A673 (cell line): ENCODE results near the gene SBDS. TPM values are rescaled to one million over a fixed set of nuclear protein-coding genes. Genes with fewer than 3 reads are reported as not detected.

Experiments
- BruUV-seq: library from RNA; stranded (reverse); fragments of 400-500 nt; replicated peaks from 2 replicates; lab custom pipeline; 2021; lab: Mats Ljungman, UMichigan
- CTCF ChIA-PET: fragments of 300-600 bp; sonication (Branson Sonifier 250); formaldehyde crosslinking; loops from one replicate; lab custom pipeline; 2022; ENCODE audit warnings: antibody characterized with exemption; lab: Charles Lee
- POLR2A ChIA-PET: fragments of 300-600 bp; sonication (Branson Sonifier 250); formaldehyde crosslinking; loops from one replicate; lab custom pipeline; 2022; ENCODE audit warnings: antibody characterized with exemption; ENCODE audit not compliant: low non-redundant PET; lab: Charles Lee
- DNase-seq: peaks from one replicate; pipeline ENCODE4 v3.0.0-alpha.2; 2015; ENCODE audit warnings: low spot score
- H3K27ac ChIP-seq: fragments of 200-600 bp; sonication (generic); 2 replicates; pipeline ENCODE4 v1.5.1; 2016; ENCODE audit warnings: mixed run types, low read depth, mild to moderate bottlenecking, mixed read lengths, antibody characterized with exemption, low read length; ENCODE audit not compliant: poor library complexity, severe bottlenecking
- H3K27me3 ChIP-seq: fragments of 200-600 bp; sonication (generic); replicated peaks from 2 replicates; pipeline ENCODE4 v1.6.1; 2017; ENCODE audit warnings: mixed run types, low read depth, mild to moderate bottlenecking, mixed read lengths, antibody characterized with exemption, low read length; ENCODE audit not compliant: insufficient read depth, poor library complexity
- H3K36me3 ChIP-seq: fragments of 200-600 bp; sonication (generic); 2 replicates; pipeline ENCODE4 v1.6.1; 2016; ENCODE audit warnings: mixed run types, mild to moderate bottlenecking, mixed read lengths, antibody characterized with exemption, low read length; ENCODE audit not compliant: insufficient read depth, poor library complexity, severe bottlenecking
- H3K4me1 ChIP-seq: fragments of 200-600 bp; sonication (generic); 2 replicates; pipeline ENCODE4 v1.6.1; 2017; ENCODE audit warnings: mixed run types, mild to moderate bottlenecking, mixed read lengths, antibody characterized with exemption, low read length; ENCODE audit not compliant: insufficient read depth, poor library complexity, severe bottlenecking
- H3K4me3 ChIP-seq: fragments of 200-600 bp; sonication (generic); 2 replicates; pipeline ENCODE4 v1.5.1; 2016; ENCODE audit warnings: low read depth, mixed run types, mild to moderate bottlenecking, mixed read lengths, low read length; ENCODE audit not compliant: poor library complexity, severe bottlenecking
- H3K9me3 ChIP-seq: fragments of 200-600 bp; sonication (generic); 2 replicates; pipeline ENCODE4 v1.6.1; 2016; ENCODE audit warnings: mixed run types, low read depth, mild to moderate bottlenecking, mixed read lengths, antibody characterized with exemption, low read length; ENCODE audit not compliant: poor library complexity, severe bottlenecking
- CTCF ChIP-seq: fragments of 300-800, 200-600 bp; sonication (generic); conservative IDR thresholded peaks from 2 replicates; pipeline ENCODE4 v1.5.1; 2017; ENCODE audit warnings: low read depth, mild to moderate bottlenecking, antibody characterized with exemption, low read length, moderate library complexity, mixed read lengths
- EZH2 ChIP-seq: fragments of 200-600 bp; sonication (generic); IDR thresholded peaks from 2 replicates; pipeline ENCODE4 v1.6.1; 2017; ENCODE audit warnings: borderline replicate concordance, low read depth, mild to moderate bottlenecking, mixed read lengths, antibody characterized with exemption, low read length; ENCODE audit not compliant: poor library complexity, severe bottlenecking
- intact Hi-C: fragments of 100-400 bp; cut with micrococcal nuclease; formaldehyde crosslinking; loops from one replicate; pipeline ENCODE4 v1.10.0; 2022; ENCODE audit not compliant: unreplicated experiment
- total RNA-seq: library from RNA; stranded (reverse); gene quantifications from 2 replicates; pipeline ENCODE4 v1.2.3, GENCODE V29; 2021

SBDS gene
- total RNA-seq, 1 experiment from 2014 or later: 63.4 TPM

DNA sequence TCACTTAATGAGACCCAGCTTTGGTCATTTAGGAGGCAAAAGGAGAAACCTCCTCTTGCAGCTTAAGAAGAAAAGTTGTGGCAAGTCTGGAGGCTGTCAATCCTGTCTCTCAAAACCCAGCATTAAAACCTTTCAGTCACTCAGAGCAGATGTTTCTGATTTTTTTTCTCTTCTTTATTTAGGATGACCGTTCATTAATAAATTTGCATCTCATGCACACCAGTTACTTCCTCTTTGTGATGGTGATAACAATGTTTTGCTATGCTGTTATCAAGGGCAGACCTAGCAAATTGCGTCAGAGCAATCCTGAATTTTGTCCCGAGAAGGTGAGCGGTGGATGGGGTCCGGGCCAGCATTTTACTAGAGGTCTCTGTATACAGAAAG is 42.4 kb downstream of the SBDS start:
- no peaks in the 10 kb centered on the region for H3K4me1 ChIP-seq
- peaks cover 71% of the 10 kb centered on the region for H3K36me3 ChIP-seq
- no peaks in the 10 kb centered on the region for H3K27me3 ChIP-seq
- POLR2A ChIA-PET: no interaction called here
- intact Hi-C loops: no loop called here
- no peak for TF ChIP-seq EZH2
- TF ChIP-seq CTCF: no peak
- CTCF ChIA-PET: interaction anchor here (0.6 kb wide), 1 partner anchor 98 kb away, joined by 9 read pairs; no protein-coding TSS in a partner anchor
- no peaks in the 10 kb centered on the region for H3K9me3 ChIP-seq
- H3K27ac ChIP-seq: no peak overlapping the region
- H3K4me3 ChIP-seq: no peak overlapping the region
- no peak for DNase-seq
- no TSS peak for BruUV-seq

GRCh38 chr7:66952343-66953043 is 42.9 kb downstream of the SBDS start:
- TF ChIP-seq CTCF (no peak), EZH2 (no peak)
- H3K36me3 ChIP-seq: peaks cover 67% of the 10 kb centered on the region
- no peak for DNase-seq
- no peak overlapping the region for H3K4me3 ChIP-seq
- no peaks in the 10 kb centered on the region for H3K27me3 ChIP-seq
- intact Hi-C loops: no loop called here
- POLR2A ChIA-PET: no interaction called here
- BruUV-seq: no TSS peak
- no peaks in the 10 kb centered on the region for H3K9me3 ChIP-seq
- no peak overlapping the region for H3K27ac ChIP-seq
- H3K4me1 ChIP-seq: no peaks in the 10 kb centered on the region
- CTCF ChIA-PET: no interaction called here

GRCh38 chr7:66950763-66951162 is 44.6 kb downstream of the SBDS start:
- intact Hi-C loops: no loop called here
- TF ChIP-seq EZH2 (no peak), CTCF (no peak)
- H3K36me3 ChIP-seq: peaks cover 67% of the 10 kb centered on the region
- no peaks in the 10 kb centered on the region for H3K9me3 ChIP-seq
- H3K4me3 ChIP-seq: no peak overlapping the region
- DNase-seq: no peak
- ChIA-PET POLR2A (no interaction called here), CTCF (no interaction called here)
- no peaks in the 10 kb centered on the region for H3K4me1 ChIP-seq
- no TSS peak for BruUV-seq
- no peak overlapping the region for H3K27ac ChIP-seq
- H3K27me3 ChIP-seq: no peaks in the 10 kb centered on the region
